HuH-7.5 (cell line): ENCODE measurements around the gene BRF1.
"Not testable (repeated sequence)": the region's sequence is repeated elsewhere in the genome, so short reads cannot be mapped to it uniquely, and the experiment has no call there.

ENCODE experiments used
- DNase-seq: peaks from one replicate; pipeline ENCODE4 v3.0.0; 2011; ENCODE audit warnings: low spot score

The BRF1 gene

GRCh38 chr14:105300542-105301102 is at the start of gene BRF1:
BRF1 (minus strand) TSS chr14:105301001; CDS start chr14:105300629, 372 bp downstream.
- DNase-seq, result peak; percentile 87

GRCh38 chr14:105349992-105350391 is 49.2 kb upstream of the BRF1 start:
- no peak for DNase-seq

GRCh38 chr14:105348945-105349699 is 48.3 kb upstream of the BRF1 start:
- no peak for DNase-seq

- no peak for DNase-seq
Measured at GRCh38 chr14:105348169-105348944, 47.6 kb upstream of the BRF1 start.

GRCh38 chr14:105347587-105347968 is 46.8 kb upstream of the BRF1 start:
- DNase-seq, result no peak

- no peak for DNase-seq
Measured at GRCh38 chr14:105346876-105347586, 46.2 kb upstream of the BRF1 start.

- DNase-seq, result no peak
Measured at GRCh38 chr14:105346200-105346533, 45.4 kb upstream of the BRF1 start.

- DNase-seq, result no peak
Measured at GRCh38 chr14:105343194-105343593, 42.4 kb upstream of the BRF1 start.

- no peak for DNase-seq
Measured at GRCh38 chr14:105340821-105341733, 40.3 kb upstream of the BRF1 start.

- DNase-seq, result no peak
Measured at GRCh38 chr14:105337966-105338741, 37.4 kb upstream of the BRF1 start.

- no peak for DNase-seq
Measured at GRCh38 chr14:105337433-105337832, 36.6 kb upstream of the BRF1 start.

GRCh38 chr14:105336477-105337287 is 35.9 kb upstream of the BRF1 start:
- no peak for DNase-seq

- no peak for DNase-seq
Measured at GRCh38 chr14:105335735-105336476, 35.1 kb upstream of the BRF1 start.

GRCh38 chr14:105335231-105335542 is 34.4 kb upstream of the BRF1 start:
- not testable (repeated sequence) for DNase-seq

GRCh38 chr14:105334383-105335230 is 33.8 kb upstream of the BRF1 start:
- DNase-seq, result no peak

- no peak for DNase-seq
Measured at GRCh38 chr14:105333613-105334364, 33.0 kb upstream of the BRF1 start.

- DNase-seq, result no peak
Measured at GRCh38 chr14:105333020-105333490, 32.3 kb upstream of the BRF1 start.
